ENCODE measurements around the gene TPCN1.

- TF ChIP-seq CTCF (IDR thresholded peaks at IDR 0.05; ENCODE audit: insufficient read depth, low read length, poor library complexity, severe bottlenecking) = no peak
- TF ChIP-seq EZH2phosphoT487 (conservative IDR thresholded peaks at IDR 0.05; ENCODE audit: low read length) = no peak
Measured at GRCh38 chr12:113227686-113228391, 6.6 kb downstream of the TPCN1 start.
